Mesenchymal stem cell (in vitro differentiated cells and primary cell): ENCODE results near the gene NTRK3.

ENCODE experiments used
- DNase-seq: peaks from one replicate; pipeline ENCODE4 v3.0.0-alpha.2; 2013
- H2AFZ ChIP-seq: one replicate; pipeline ENCODE4 v1.6.1; 2013; ENCODE audit warnings: low read depth, mild to moderate bottlenecking, control low read depth, inconsistent platforms, low read length, moderate library complexity
- H2AK5ac ChIP-seq: 2 replicates; pipeline ENCODE4 v1.6.1; 2013; ENCODE audit warnings: low read length, moderate library complexity, mild to moderate bottlenecking, inconsistent platforms; ENCODE audit not compliant: severe bottlenecking
- H2BK120ac ChIP-seq: one replicate; pipeline ENCODE4 v1.6.1; 2013; ENCODE audit warnings: low read depth, mild to moderate bottlenecking, inconsistent platforms, low read length, moderate library complexity
- H2BK12ac ChIP-seq, 2 experiments: one replicate each; pipeline ENCODE4 v1.6.1; 2013; ENCODE audit warnings: inconsistent platforms in 2 of 2, low read length in 2 of 2, mild to moderate bottlenecking in 2 of 2, moderate library complexity in 2 of 2, control low read depth in 1 of 2
- H2BK15ac ChIP-seq: one replicate; pipeline ENCODE4 v1.6.1; 2013; ENCODE audit warnings: mild to moderate bottlenecking, low read depth, inconsistent platforms; ENCODE audit not compliant: poor library complexity, severe bottlenecking
- H2BK5ac ChIP-seq: 2 replicates; pipeline ENCODE4 v1.6.1; 2013; ENCODE audit warnings: low read depth, mild to moderate bottlenecking, low read length, control low read depth, inconsistent platforms; ENCODE audit not compliant: poor library complexity, severe bottlenecking
- H3K14ac ChIP-seq, 2 experiments: one replicate each; pipeline ENCODE4 v1.6.1; 2013; ENCODE audit warnings: inconsistent platforms in 2 of 2, low read length in 2 of 2, control low read depth in 1 of 2, mild to moderate bottlenecking in 1 of 2, moderate library complexity in 1 of 2
- H3K18ac ChIP-seq, 2 experiments: one replicate each; pipeline ENCODE4 v1.6.1; 2013; ENCODE audit warnings: inconsistent platforms in 2 of 2, low read length in 2 of 2, control low read depth in 1 of 2, low read depth in 1 of 2, mild to moderate bottlenecking in 1 of 2
- H3K23ac ChIP-seq, 2 experiments: one replicate each; pipeline ENCODE4 v1.6.1; 2013; ENCODE audit warnings: inconsistent platforms in 2 of 2, low read length in 2 of 2, mild to moderate bottlenecking in 2 of 2, moderate library complexity in 2 of 2, control low read depth in 1 of 2
- H3K27ac ChIP-seq: 2 replicates; pipeline ENCODE4 v1.5.1; 2013; ENCODE audit warnings: mild to moderate bottlenecking, moderate library complexity, low read length, control low read depth, inconsistent platforms; ENCODE audit not compliant: poor library complexity, severe bottlenecking
- H3K27me3 ChIP-seq, 2 experiments: 2 replicates each; pipeline versions ENCODE4 v1.6.1 to v1.7.0; 2013; ENCODE audit warnings: low read length in 2 of 2, mild to moderate bottlenecking in 2 of 2, moderate library complexity in 2 of 2, control low read depth in 1 of 2, inconsistent platforms in 1 of 2; ENCODE audit not compliant: control insufficient read depth in 1 of 2, insufficient read depth in 1 of 2
- H3K36me3 ChIP-seq, 2 experiments: 2 replicates each; pipeline versions ENCODE4 v1.6.1 to v1.7.0; 2013; ENCODE audit warnings: low read length in 2 of 2, control low read depth in 1 of 2, inconsistent platforms in 1 of 2, low read depth in 1 of 2, mild to moderate bottlenecking in 1 of 2; ENCODE audit not compliant: insufficient read depth in 2 of 2, control insufficient read depth in 1 of 2
- H3K4ac ChIP-seq, 2 experiments: one replicate each; pipeline ENCODE4 v1.6.1; 2013; ENCODE audit warnings: inconsistent platforms in 2 of 2, low read length in 2 of 2, mild to moderate bottlenecking in 2 of 2, moderate library complexity in 2 of 2, control low read depth in 1 of 2, low read depth in 1 of 2
- H3K4me1 ChIP-seq: 2 replicates; pipeline ENCODE4 v1.6.1; 2013; ENCODE audit warnings: low read depth, low read length, control low read depth; ENCODE audit not compliant: control insufficient read depth, insufficient read depth
- H3K4me2 ChIP-seq: 2 replicates; pipeline ENCODE4 v1.6.1; 2013; ENCODE audit warnings: low read length, mild to moderate bottlenecking, inconsistent platforms; ENCODE audit not compliant: poor library complexity, severe bottlenecking
- H3K4me3 ChIP-seq, 2 experiments: 2 replicates each; pipeline versions ENCODE4 v1.5.1 to v1.7.0; 2013; ENCODE audit warnings: low read length in 2 of 2, mild to moderate bottlenecking in 2 of 2, control low read depth in 1 of 2, low read depth in 1 of 2; ENCODE audit not compliant: insufficient read depth in 1 of 2
- H3K79me1 ChIP-seq: replicated peaks from 2 replicates; pipeline ENCODE4 v1.6.1; 2013; ENCODE audit warnings: mild to moderate bottlenecking, control low read depth, low read length, inconsistent platforms; ENCODE audit not compliant: poor library complexity, severe bottlenecking
- H3K9ac ChIP-seq: 2 replicates; pipeline ENCODE4 v1.7.0; 2013; ENCODE audit warnings: mild to moderate bottlenecking, low read length, moderate library complexity
- H3K9me3 ChIP-seq: 2 replicates; pipeline ENCODE4 v1.7.0; 2013; ENCODE audit warnings: mild to moderate bottlenecking, low read length; ENCODE audit not compliant: control insufficient read depth
- H4K8ac ChIP-seq: one replicate; pipeline ENCODE4 v1.6.1; 2013; ENCODE audit warnings: inconsistent platforms, mild to moderate bottlenecking, low read length, moderate library complexity
- H4K91ac ChIP-seq: one replicate; pipeline ENCODE4 v1.6.1; 2013; ENCODE audit warnings: mild to moderate bottlenecking, low read length, inconsistent platforms
- WGBS: methylation state at CpG from one replicate; pipeline ENCODE4 v1.1.7; 2013; ENCODE audit warnings: mixed read lengths; 5-methylcytosine and 5-hydroxymethylcytosine counted together

Gene NTRK3

GRCh38 chr15:88046576-88047129 lies 209.9 kb downstream of the NTRK3 start:
- Histone ChIP-seq H2BK5ac (no peak overlapping the region), H3K4me3 (no peak overlapping the region), H3K18ac (no peak overlapping the region), H3K9ac (no peak overlapping the region), H3K4me2 (no peak overlapping the region), H3K27ac (no peak overlapping the region), H3K27me3 (peaks cover 0 to 19% of the 10 kb centered on the region in 2 experiments), H2AFZ (no peak overlapping the region), H2BK15ac (no peak overlapping the region), H4K8ac (no peak overlapping the region), H4K91ac (no peak overlapping the region), H2BK12ac (no peak overlapping the region), H3K36me3 (no peaks in the 10 kb centered on the region), H3K14ac (no peak overlapping the region), H2BK120ac (no peak overlapping the region), H3K23ac (no peak overlapping the region), H3K4ac (no peak overlapping the region), H3K4me1 (no peaks in the 10 kb centered on the region), H3K9me3 (no peaks in the 10 kb centered on the region), H3K79me1 (no peaks in the 10 kb centered on the region), H2AK5ac (no peak overlapping the region)
- 86% methylated on average over 13 of the region's 13 CpGs for WGBS
- no peak for DNase-seq

- no CpG with 5 or more reads among the region's 1 CpG for WGBS
- H3K4me2 ChIP-seq: no peak overlapping the region
- H2AK5ac ChIP-seq: no peak overlapping the region
- H3K27ac ChIP-seq: no peak overlapping the region
- H3K18ac ChIP-seq: no peak overlapping the region
- no peak overlapping the region for H2AFZ ChIP-seq
- no peak overlapping the region for H2BK12ac ChIP-seq
- no peak overlapping the region for H4K8ac ChIP-seq
- H2BK5ac ChIP-seq: no peak overlapping the region
- H3K14ac ChIP-seq: no peak overlapping the region
- H2BK120ac ChIP-seq: no peak overlapping the region
- no peaks in the 10 kb centered on the region for H3K36me3 ChIP-seq
- H3K4me1 ChIP-seq: no peaks in the 10 kb centered on the region
- no peak overlapping the region for H3K4me3 ChIP-seq
- H3K79me1 ChIP-seq: no peaks in the 10 kb centered on the region
- H3K23ac ChIP-seq: no peak overlapping the region
- no peak overlapping the region for H2BK15ac ChIP-seq
- H3K9ac ChIP-seq: no peak overlapping the region
- H3K4ac ChIP-seq: no peak overlapping the region
- no peak for DNase-seq
- peaks cover 0 to 29% of the 10 kb centered on the region in 2 experiments for H3K27me3 ChIP-seq
- no peaks in the 10 kb centered on the region for H3K9me3 ChIP-seq
- H4K91ac ChIP-seq: no peak overlapping the region
These were observed 213.1 kb downstream of the NTRK3 start for GRCh38 chr15:88043396-88043795.

- Histone ChIP-seq H3K23ac (no peak overlapping the region), H4K91ac (no peak overlapping the region), H2BK5ac (no peak overlapping the region), H3K36me3 (no peaks in the 10 kb centered on the region), H4K8ac (no peak overlapping the region), H3K9me3 (no peaks in the 10 kb centered on the region), H3K27me3 (peaks cover 0 to 32% of the 10 kb centered on the region in 2 experiments), H3K4me1 (no peaks in the 10 kb centered on the region), H2BK120ac (no peak overlapping the region), H3K79me1 (no peaks in the 10 kb centered on the region), H2AK5ac (no peak overlapping the region), H3K27ac (no peak overlapping the region), H3K4me3 (no peak overlapping the region), H2BK12ac (no peak overlapping the region), H2BK15ac (no peak overlapping the region), H3K9ac (no peak overlapping the region), H3K4me2 (no peak overlapping the region), H3K18ac (no peak overlapping the region), H2AFZ (no peak overlapping the region), H3K14ac (no peak overlapping the region), H3K4ac (no peak overlapping the region)
- WGBS: 83% methylated on average over 5 of the region's 5 CpGs
- no peak for DNase-seq
These were observed 214.5 kb downstream of the NTRK3 start for GRCh38 chr15:88042047-88042446.

GRCh38 chr15:88040516-88040915 lies 216.0 kb downstream of the NTRK3 start:
- no peak overlapping the region for H2AK5ac ChIP-seq
- H3K18ac ChIP-seq: no peak overlapping the region
- H3K9ac ChIP-seq: no peak overlapping the region
- H3K4ac ChIP-seq: no peak overlapping the region
- H2BK12ac ChIP-seq: no peak overlapping the region
- H3K27me3 ChIP-seq: peaks cover 0 to 39% of the 10 kb centered on the region in 2 experiments
- H4K8ac ChIP-seq: no peak overlapping the region
- H4K91ac ChIP-seq: no peak overlapping the region
- no peak overlapping the region for H2AFZ ChIP-seq
- H3K23ac ChIP-seq: no peak overlapping the region
- H3K4me1 ChIP-seq: no peaks in the 10 kb centered on the region
- H3K4me3 ChIP-seq: no peak overlapping the region
- H2BK15ac ChIP-seq: no peak overlapping the region
- H2BK5ac ChIP-seq: no peak overlapping the region
- no peak overlapping the region for H3K4me2 ChIP-seq
- no peak overlapping the region for H3K27ac ChIP-seq
- H3K79me1 ChIP-seq: no peaks in the 10 kb centered on the region
- no peak for DNase-seq
- no peaks in the 10 kb centered on the region for H3K9me3 ChIP-seq
- H3K14ac ChIP-seq: no peak overlapping the region
- WGBS: 25% methylated on average over 1 of the region's 1 CpG
- no peak overlapping the region for H2BK120ac ChIP-seq
- H3K36me3 ChIP-seq: no peaks in the 10 kb centered on the region
